Islet precursor cell (in vitro differentiated cells): ENCODE results near the gene CAB39.

Source experiments
- DNase-seq: peaks from one replicate; pipeline ENCODE4 v3.0.0-alpha.2; 2018

The CAB39 gene

GRCh38 chr2:230712443-230713330 lies at the start of gene CAB39:
CAB39 (plus strand) TSS chr2:230712842; CDS start chr2:230760002, 47,160 bp downstream.
- DNase-seq = peak; percentile 93

- no peak for DNase-seq
Observed at GRCh38 chr2:230664128-230664527, 48.5 kb upstream of the CAB39 start.

- DNase-seq = no peak
Observed at GRCh38 chr2:230664844-230665243, 47.8 kb upstream of the CAB39 start.

GRCh38 chr2:230665263-230665691 lies 47.4 kb upstream of the CAB39 start:
- no peak for DNase-seq

DNA sequence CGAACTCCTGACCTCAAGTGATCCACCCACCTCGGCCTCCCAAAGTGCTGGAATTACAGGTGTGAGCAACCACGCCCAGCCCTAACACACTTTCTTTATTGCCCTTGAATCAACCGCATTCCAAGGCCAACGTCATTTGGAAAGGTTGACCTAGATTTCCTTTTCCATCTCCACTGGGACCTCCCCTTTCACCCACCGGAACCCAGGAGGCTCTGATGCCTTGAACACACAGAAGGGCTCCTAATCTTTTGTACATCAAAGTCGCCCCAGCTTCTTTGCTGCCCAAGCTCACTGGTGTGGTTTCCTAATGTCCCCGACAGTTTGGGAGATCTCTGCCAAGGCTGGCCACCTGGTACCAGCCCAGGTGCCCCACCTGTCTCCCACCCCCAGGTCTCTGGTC lies 46.2 kb upstream of the CAB39 start:
- no peak for DNase-seq

DNA sequence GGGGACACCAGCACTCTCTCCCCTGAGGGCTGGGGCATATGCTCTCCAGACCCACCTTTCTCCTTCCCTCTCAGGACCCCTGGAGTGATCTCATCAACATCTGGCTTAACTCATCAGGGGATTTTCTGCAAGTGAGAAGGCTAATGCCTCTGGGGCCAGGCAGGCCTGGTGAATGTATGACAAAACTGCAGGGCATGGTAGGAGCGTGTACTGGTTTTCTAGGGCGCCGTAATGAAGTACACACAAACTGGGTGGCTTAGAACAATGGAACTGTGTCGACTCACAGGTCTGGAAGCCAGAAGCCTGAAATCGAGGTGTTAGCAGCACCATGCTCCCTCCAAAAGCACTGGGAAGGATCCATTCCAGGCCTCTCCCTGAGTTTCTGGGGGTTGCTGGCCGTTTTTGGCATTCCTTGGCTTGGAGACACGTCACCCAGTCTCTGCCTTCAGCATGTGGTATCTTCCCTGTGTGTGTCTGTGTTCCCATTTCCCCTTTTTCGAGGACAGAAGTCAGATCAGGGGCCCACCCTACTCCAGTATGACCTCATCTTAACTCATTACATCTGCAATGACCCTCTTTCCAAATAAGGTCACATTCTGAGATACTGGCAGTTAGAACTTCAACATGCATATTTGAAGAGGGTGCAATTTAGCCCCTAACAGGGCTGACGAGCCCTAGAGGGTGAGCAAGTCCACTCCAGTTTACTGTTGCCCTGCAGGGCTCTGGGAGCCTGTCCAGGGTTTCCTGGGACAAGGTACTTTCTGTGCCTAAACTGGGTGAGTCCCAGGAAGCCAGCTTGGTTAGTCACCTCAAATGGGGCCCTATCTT lies 45.5 kb upstream of the CAB39 start:
- peak; percentile 83 for DNase-seq

DNA sequence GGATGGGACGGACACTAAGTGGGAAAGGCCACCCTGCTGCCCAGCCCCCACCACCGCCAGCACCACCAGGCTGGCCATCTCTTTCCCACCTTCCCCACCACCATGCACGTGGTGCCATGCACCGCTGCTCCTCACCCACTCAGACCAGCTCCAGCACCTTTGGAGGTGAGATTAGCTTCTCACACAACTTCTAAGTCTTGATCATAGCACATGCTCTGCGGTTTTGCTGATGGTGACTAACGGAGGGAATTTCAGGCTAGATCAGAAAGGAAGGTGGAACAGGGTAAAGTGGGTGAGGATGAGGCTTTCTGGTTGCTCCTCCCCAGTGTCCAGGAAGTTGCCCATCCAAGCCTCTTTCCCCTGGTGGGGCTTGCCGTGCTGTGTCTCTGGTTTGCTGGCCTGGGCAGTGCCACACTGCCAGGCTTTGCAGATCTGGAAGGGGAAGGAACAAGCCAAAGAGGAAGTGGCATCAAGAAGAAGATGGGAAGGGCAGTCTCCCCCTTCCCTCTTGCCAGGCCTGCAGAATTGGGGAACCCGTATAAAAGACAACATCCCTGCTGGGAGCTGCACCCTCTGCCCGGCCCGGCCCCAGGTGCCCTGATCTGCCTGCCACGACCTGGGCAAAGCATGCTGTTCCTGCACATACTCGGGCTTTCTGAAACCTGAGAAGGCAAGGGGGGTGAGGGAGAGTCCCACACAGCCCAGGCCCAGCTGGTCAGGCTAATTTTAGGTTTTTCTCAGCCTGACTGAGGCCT lies 44.3 kb upstream of the CAB39 start:
- DNase-seq = no peak

DNA sequence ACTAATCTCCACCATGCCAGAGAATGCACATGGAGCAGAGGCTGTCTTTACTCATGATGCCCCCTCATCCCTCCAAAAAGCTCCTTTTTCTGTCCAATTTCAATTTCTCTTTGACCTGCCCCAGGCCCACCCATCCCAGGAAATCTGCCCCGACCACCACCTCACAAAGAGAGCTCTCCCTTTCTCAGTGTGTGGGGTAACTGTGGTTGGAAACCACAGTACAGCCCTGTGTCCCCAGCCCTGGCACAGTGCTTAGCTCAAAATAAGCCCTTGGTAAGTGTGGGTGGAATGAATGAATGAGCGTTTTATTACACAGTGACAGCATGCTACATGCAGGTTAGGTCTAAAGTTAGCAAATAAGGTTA lies 43.7 kb upstream of the CAB39 start:
- no peak for DNase-seq

DNA sequence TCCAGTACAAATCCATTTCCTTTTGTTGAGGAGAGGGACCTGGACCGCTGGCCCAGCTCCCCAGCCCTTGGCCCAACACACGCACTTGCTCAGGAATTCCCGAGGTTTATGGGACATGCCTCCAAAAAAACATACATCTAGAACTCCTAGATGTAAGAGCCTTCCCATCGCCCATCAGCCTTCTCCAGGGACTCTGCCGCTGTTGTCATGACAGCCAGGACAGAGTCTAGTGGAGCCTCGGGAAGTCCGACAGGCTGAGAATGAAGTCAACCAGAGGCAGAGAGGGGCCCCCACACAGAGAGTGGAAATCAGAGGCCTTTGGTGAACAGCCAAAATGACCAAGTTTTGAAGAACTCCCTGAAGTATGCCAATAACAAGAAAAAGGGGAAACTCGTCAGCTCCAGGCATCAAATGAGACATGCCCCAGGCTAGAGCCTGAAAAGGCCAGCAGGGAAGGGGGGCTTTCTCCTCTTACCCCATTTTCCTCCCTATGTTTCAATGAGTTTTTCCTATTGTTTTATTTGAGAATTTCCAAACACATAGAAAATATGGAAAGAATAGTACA lies 43.2 kb upstream of the CAB39 start:
- no peak for DNase-seq

DNA sequence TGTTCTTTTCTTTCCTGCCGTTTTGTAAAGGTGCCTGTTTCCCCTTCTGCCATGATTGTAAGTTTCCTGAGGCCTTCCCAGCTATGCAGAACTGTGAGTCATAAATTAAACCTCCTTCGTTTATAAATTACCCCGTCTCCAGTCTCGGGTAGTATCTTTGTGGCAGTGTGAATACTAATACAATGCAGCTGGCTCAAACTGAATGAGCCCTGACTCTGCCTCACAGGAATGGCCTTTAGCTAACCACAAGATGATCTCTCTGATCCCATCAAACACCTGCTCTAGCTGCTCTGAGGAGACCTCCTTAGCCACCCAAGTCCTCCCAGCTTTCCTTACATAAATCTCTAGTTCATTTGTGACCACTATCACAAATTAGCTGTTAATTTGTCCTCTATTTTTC lies 41.5 kb upstream of the CAB39 start:
- no peak for DNase-seq

- no peak for DNase-seq
Observed at GRCh38 chr2:230672836-230673235, 39.8 kb upstream of the CAB39 start.

- no peak for DNase-seq
Observed at GRCh38 chr2:230674401-230674800, 38.2 kb upstream of the CAB39 start.

DNA sequence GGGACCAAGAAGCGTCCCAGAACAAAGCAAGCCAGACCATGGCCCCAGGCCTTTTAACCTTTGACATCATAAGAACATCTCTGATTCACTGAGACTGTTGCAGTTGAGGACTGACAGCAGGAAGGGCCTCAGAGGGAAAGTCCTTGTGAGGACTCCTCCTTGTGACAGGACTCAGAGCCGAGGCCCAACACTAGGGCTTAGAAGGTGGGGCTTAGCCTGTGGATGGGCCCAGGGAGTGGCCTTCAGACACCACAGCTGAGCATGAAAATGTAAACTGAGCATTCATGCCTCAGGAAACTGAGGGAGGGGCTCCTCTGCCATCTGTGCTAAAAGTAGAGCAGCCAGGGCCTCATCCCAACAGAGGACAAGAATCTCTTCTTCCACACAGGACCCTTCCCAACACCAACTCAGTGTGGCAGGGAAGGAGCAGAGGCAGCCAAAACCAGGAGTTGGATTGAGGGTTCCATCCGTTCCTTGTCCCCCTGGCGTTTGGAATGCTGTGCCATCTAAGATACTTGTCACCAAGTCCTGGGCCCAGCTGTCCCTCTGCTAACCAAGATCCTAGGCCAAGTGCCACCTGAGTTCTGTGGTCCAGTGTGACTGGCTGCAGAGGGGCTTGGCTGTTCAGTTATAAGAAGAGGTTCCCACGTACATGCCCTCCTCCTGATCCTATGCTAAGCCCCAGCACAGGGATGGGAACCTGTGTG lies 37.5 kb upstream of the CAB39 start:
- peak; percentile 60 for DNase-seq

- no peak for DNase-seq
Observed at GRCh38 chr2:230676546-230676945, 36.1 kb upstream of the CAB39 start.

DNA sequence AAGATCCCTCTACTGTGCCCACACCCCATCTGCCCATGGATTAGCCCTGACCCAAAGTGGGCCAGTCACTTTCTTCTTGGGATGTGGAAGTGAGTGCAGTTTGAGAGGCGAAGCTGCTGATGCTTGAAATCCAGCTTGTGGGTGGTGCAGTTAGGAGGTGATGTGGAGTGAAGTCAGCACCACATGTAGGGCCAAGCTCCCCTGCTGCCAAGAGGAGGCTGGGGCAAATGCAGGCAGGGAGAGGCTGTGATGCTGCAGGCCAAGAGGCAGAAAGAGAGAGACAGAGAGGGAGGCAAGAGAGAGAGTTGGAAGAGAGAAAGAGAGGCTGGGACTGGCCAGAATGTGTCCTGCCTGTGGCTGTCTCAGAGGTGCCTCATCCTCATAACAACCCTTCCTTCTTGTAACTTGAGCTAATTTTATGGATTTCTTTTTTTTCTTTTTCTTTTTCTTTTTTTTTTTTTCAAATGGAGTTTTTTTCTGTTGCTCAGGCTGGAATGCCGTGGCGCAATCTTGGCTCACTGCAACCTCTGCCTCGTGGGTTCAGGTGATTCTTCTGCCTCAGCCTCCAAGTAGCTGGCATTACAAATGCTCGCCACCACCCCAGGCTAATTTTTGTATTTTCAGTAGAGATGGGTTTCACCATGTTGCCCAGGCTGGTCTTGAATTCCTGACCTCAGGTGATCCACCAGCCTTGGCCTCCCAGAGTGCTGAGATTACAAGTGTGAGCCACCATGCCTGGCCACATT lies 35.3 kb upstream of the CAB39 start:
- DNase-seq = no peak

- no peak for DNase-seq
Observed at GRCh38 chr2:230678018-230678417, 34.6 kb upstream of the CAB39 start.

DNA sequence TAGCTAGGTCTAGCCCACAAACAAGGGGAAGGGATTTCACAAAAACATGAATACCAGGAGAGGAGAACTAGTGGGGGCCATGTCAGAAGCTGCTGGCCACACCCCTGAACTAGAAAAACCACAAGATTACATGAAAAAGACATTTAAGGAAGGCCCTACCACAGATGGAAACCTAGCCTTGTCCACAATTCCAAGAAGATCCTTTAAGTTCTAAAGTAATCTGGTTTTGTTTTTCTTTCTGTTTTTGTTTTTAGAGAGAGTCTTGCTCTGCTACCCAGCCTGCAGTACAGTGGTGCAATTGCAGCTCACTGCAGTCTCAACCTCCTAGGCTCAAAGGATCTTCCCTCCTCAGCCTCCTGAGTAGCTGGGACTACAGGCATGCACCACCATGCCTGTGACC lies 34.2 kb upstream of the CAB39 start:
- no peak for DNase-seq

DNA sequence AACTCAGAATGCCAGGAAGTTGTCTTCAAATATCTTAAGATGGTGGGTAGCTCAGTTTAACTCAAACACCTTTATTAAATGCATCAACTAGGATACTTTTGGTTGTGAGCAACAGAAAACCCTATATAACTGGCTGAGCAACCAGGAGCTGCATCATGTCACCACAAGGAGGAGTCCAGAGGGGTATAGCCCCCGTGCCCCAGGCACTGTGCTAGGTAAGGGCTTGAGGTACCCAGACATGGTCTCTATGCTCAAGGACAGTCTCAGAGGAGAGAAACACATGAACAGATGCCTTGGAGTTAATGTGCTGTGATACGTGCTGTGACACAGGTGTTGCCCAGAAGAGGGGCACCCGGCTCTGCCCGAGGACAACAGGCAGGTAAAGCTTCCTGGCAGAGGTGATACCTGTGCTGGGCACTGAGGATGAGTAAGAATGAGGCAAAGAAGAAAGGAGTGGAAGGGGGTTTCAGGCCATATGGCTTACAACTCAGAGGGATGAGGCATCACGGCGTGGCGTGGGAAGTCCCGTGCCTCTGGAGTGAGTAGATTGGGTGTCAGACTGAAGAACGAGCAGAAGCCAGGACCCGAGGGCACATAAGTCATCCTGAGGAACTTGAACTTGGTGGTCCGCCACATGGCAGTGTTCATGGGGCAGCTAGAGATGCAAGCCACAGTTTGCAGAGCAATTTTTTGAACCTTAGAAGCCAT lies 32.0 kb upstream of the CAB39 start:
- no peak for DNase-seq

DNA sequence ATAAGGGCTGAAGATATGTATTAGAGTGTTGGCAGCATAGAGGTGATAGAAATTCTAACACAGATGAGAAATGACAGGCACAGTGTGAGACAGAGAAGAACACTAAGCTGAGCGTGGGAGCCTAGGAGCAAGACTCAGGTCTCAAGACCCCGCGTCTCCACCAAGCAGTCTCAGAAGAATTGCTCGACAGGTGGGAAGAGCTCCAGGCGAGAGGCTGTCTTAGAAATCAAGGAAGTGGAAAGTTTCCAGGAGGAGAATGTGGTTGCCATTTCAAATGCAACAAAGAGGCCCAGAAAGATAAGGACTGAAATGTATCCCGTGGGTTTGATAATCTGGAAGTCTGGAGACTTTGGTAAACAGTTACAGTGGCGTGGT lies 31.5 kb upstream of the CAB39 start:
- DNase-seq = no peak

DNA sequence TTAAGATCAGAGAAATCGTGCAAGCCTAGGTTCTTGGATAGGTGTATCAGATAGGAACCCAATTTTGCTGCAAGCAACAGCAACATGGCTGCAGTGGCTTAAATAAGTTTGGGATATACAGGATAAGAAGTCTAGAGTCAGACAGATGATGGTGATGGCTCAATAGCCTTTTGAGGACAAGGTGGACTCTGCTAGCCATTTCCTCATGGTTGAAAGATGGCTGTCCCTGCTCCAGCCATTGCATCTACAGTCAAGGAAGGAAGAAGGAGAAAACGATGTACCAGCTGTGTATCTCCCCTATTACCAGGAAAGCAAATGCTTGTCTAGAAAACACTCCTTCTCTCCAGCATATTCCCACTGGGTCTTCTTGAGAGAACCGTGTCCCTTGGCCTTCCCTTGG lies 30.1 kb upstream of the CAB39 start:
- DNase-seq = no peak
